HG03558 (cell line): ENCODE results near the gene SORL1.

ENCODE experiments used
- ATAC-seq: cut with Tn5 transposase; IDR thresholded peaks from one replicate; pipeline ENCODE4 v1.9.1; 2021; ENCODE audit warnings: moderate number of reproducible peaks; ENCODE audit not compliant: unreplicated experiment; ENCODE audit errors: extremely low read depth

SORL1 gene

GRCh38 chr11:121530257-121530656 is 78.1 kb downstream of the SORL1 start:
- ATAC-seq = no peak

GRCh38 chr11:121533601-121534000 is 81.5 kb downstream of the SORL1 start:
- ATAC-seq = no peak

- ATAC-seq = no peak
These were observed 82.3 kb downstream of the SORL1 start for GRCh38 chr11:121534131-121535093.

GRCh38 chr11:121535129-121535796 is 83.1 kb downstream of the SORL1 start:
- no peak for ATAC-seq

- no peak for ATAC-seq
These were observed 84.0 kb downstream of the SORL1 start for GRCh38 chr11:121536126-121536525.

GRCh38 chr11:121538054-121538453 is 85.9 kb downstream of the SORL1 start:
- ATAC-seq = no peak

GRCh38 chr11:121539000-121539399 is 86.9 kb downstream of the SORL1 start:
- no peak for ATAC-seq

- ATAC-seq = no peak
These were observed 88.5 kb downstream of the SORL1 start for GRCh38 chr11:121540627-121541026.

GRCh38 chr11:121543836-121544380 is 91.8 kb downstream of the SORL1 start:
- no peak for ATAC-seq

- no peak for ATAC-seq
These were observed 92.8 kb downstream of the SORL1 start for GRCh38 chr11:121544956-121545355.

- ATAC-seq = no peak
These were observed 95.5 kb downstream of the SORL1 start for GRCh38 chr11:121547574-121547973.

- ATAC-seq = no peak
These were observed 98.3 kb downstream of the SORL1 start for GRCh38 chr11:121550247-121551030.

- ATAC-seq = no peak
These were observed 99.3 kb downstream of the SORL1 start for GRCh38 chr11:121551463-121551862.

GRCh38 chr11:121552154-121552553 is 100.0 kb downstream of the SORL1 start:
- no peak for ATAC-seq

GRCh38 chr11:121552644-121553043 is 100.5 kb downstream of the SORL1 start:
- no peak for ATAC-seq

GRCh38 chr11:121553389-121553788 is 101.3 kb downstream of the SORL1 start:
- ATAC-seq = no peak

GRCh38 chr11:121553806-121554205 is 101.7 kb downstream of the SORL1 start:
- no peak for ATAC-seq

GRCh38 chr11:121554552-121554951 is 102.4 kb downstream of the SORL1 start:
- ATAC-seq = no peak

GRCh38 chr11:121555121-121555520 is 103.0 kb downstream of the SORL1 start:
- ATAC-seq = no peak

GRCh38 chr11:121556937-121557336 is 104.8 kb downstream of the SORL1 start:
- no peak for ATAC-seq
